Fibroblast of lung (primary cell): ENCODE results near the gene MMP15. TPM values are rescaled to one million over a fixed set of nuclear protein-coding genes. Genes with fewer than 3 reads are reported as not detected.
A peak's percentile ranks its signal among the peaks of the same experiment; 100 is the strongest.
"Not testable (repeated sequence)": the region's sequence is repeated elsewhere in the genome, so short reads cannot be mapped to it uniquely, and the experiment has no call there.

Source experiments
- DNase-seq, 2 donors: peaks; one replicate each; pipeline versions ENCODE4 v3.0.0 to v3.0.0-alpha.2; 2010; ENCODE audit warnings: low read depth in 2 of 2
- H2AFZ ChIP-seq: 2 replicates; pipeline ENCODE4 v1.5.1; 2012; ENCODE audit warnings: low read length, control low read depth, inconsistent platforms
- H3K27ac ChIP-seq: 2 replicates; pipeline ENCODE4 v1.5.1; 2011; ENCODE audit warnings: low read length, control low read depth; ENCODE audit not compliant: insufficient read depth
- H3K27me3 ChIP-seq: 2 replicates; pipeline ENCODE4 v1.5.1; 2011; ENCODE audit warnings: mild to moderate bottlenecking, low read length; ENCODE audit not compliant: control insufficient read depth, insufficient read depth
- H3K36me3 ChIP-seq: 2 replicates; pipeline ENCODE4 v1.5.1; 2011; ENCODE audit warnings: low read length; ENCODE audit not compliant: control insufficient read depth, insufficient read depth
- H3K4me1 ChIP-seq: 2 replicates; pipeline ENCODE4 v1.5.1; 2011; ENCODE audit warnings: low read length; ENCODE audit not compliant: control insufficient read depth, insufficient read depth; ENCODE audit errors: extremely low read depth
- H3K4me2 ChIP-seq: 2 replicates; pipeline ENCODE4 v1.5.1; 2011; ENCODE audit warnings: low read length, control low read depth; ENCODE audit not compliant: insufficient read depth; ENCODE audit errors: extremely low read depth
- H3K4me3 ChIP-seq, 4 experiments: fragments of 200-600 bp in 1 of 4; sonication (generic) in 1 of 4; replicated peaks in 1 of 4; 2 replicates each; pipeline ENCODE4 v1.5.1; 2011 to 2016; ENCODE audit warnings: low read length in 4 of 4, low read depth in 3 of 4, mild to moderate bottlenecking in 3 of 4, control low read depth in 2 of 4, inconsistent platforms in 1 of 4, mixed read lengths in 1 of 4; ENCODE audit not compliant: insufficient read depth in 1 of 4; ENCODE audit errors: control extremely low read depth in 1 of 4
- H3K79me2 ChIP-seq: 2 replicates; pipeline ENCODE4 v1.5.1; 2012; ENCODE audit warnings: mild to moderate bottlenecking, low read length, inconsistent platforms; ENCODE audit not compliant: control insufficient read depth, insufficient read depth
- H3K9ac ChIP-seq: 2 replicates; pipeline ENCODE4 v1.5.1; 2011; ENCODE audit warnings: mild to moderate bottlenecking, low read length, control low read depth; ENCODE audit not compliant: insufficient read depth
- H3K9me3 ChIP-seq: 2 replicates; pipeline ENCODE4 v1.5.1; 2012; ENCODE audit warnings: low read depth, low read length; ENCODE audit not compliant: control insufficient read depth, insufficient read depth
- H4K20me1 ChIP-seq: 2 replicates; pipeline ENCODE4 v1.5.1; 2011; ENCODE audit warnings: low read length; ENCODE audit not compliant: control insufficient read depth, insufficient read depth; ENCODE audit errors: extremely low read depth
- CTCF ChIP-seq, 2 donors: IDR thresholded peaks in 1 of 2; conservative IDR thresholded peaks in 1 of 2; 1 replicate in 1 of 2; 2 replicates in 1 of 2; pipeline ENCODE4 v1.5.1; 2011 to 2012; ENCODE audit warnings: low read length in 2 of 2, control low read depth in 1 of 2, inconsistent platforms in 1 of 2, low read depth in 1 of 2, mild to moderate bottlenecking in 1 of 2
- EZH2 ChIP-seq: IDR thresholded peaks from 2 replicates; pipeline ENCODE4 v1.5.1; 2012; ENCODE audit warnings: low read length, control low read depth, mild to moderate bottlenecking; ENCODE audit errors: missing control alignments
- polyA plus RNA-seq, 2 donors: library from polyadenylated mRNA; depleted of rRNA in 1 of 2; stranded (reverse) in 1 of 2; unstranded in 1 of 2; fragments of >200 nt; gene quantifications; 2 replicates each; pipeline ENCODE4 v1.2.1, GENCODE V29; 2011 to 2012; ENCODE audit warnings: missing spikeins in 1 of 2
- total RNA-seq: library from RNA; depleted of rRNA; stranded (reverse); fragments of >200 nt; gene quantifications from 2 replicates; pipeline ENCODE4 v1.2.1, GENCODE V29; 2014

MMP15 gene
- total and polyA plus RNA-seq, 2 donors (not counting 1 experiment from before 2014, with no cell fraction given): 0.74 to 6.4 TPM

- H3K4me2 ChIP-seq: peak overlapping the region; percentile 66
- H3K27ac ChIP-seq: no peak overlapping the region
- H3K9ac ChIP-seq: peak overlapping the region; percentile 68
- no peak for TF ChIP-seq EZH2
- TF ChIP-seq CTCF (conservative IDR thresholded peaks at IDR 0.05 in 1 of 2, IDR thresholded peaks at IDR 0.05 in 1 of 2; ENCODE audit: low read depth in 1 of 2, low read length in 2 of 2): no peak
- H3K4me1 ChIP-seq: peaks cover 2% of the 10 kb centered on the region
- peaks cover 3% of the 10 kb centered on the region for H3K79me2 ChIP-seq
- H3K4me3 ChIP-seq: peak overlapping the region; percentile 71 to 87 (median 84)
- no peaks in the 10 kb centered on the region for H4K20me1 ChIP-seq
- H3K36me3 ChIP-seq: peaks cover 8% of the 10 kb centered on the region
- no peak overlapping the region for H2AFZ ChIP-seq
- no peaks in the 10 kb centered on the region for H3K27me3 ChIP-seq
- H3K9me3 ChIP-seq: no peaks in the 10 kb centered on the region
- no peak for DNase-seq
Measured at GRCh38 chr16:58001781-58002415, 23.7 kb upstream of the MMP15 start.

- Histone ChIP-seq H3K79me2 (peaks cover 3% of the 10 kb centered on the region), H3K4me2 (no peak overlapping the region), H3K36me3 (peaks cover 3% of the 10 kb centered on the region)
Measured at GRCh38 chr16:58002416-58002800, 23.1 kb upstream of the MMP15 start.

GRCh38 chr16:58002936-58003335 lies 22.6 kb upstream of the MMP15 start:
- Histone ChIP-seq H4K20me1 (no peaks in the 10 kb centered on the region), H2AFZ (no peak overlapping the region), H3K27me3 (no peaks in the 10 kb centered on the region), H3K4me1 (peaks cover 2% of the 10 kb centered on the region), H3K27ac (no peak overlapping the region), H3K79me2 (peaks cover 3% of the 10 kb centered on the region), H3K36me3 (no peaks in the 10 kb centered on the region), H3K9me3 (no peaks in the 10 kb centered on the region), H3K9ac (no peak overlapping the region), H3K4me3 (no peak overlapping the region), H3K4me2 (no peak overlapping the region)
- TF ChIP-seq EZH2 (no peak), CTCF (conservative IDR thresholded peaks at IDR 0.05 in 1 of 2, IDR thresholded peaks at IDR 0.05 in 1 of 2; ENCODE audit: low read depth in 1 of 2, low read length in 2 of 2) (no peak)
- no peak for DNase-seq

More at GRCh38 chr16:58002416-58002800, 23.1 kb upstream of the MMP15 start:
- Histone ChIP-seq H3K27ac (no peak overlapping the region), H2AFZ (no peak overlapping the region), H3K27me3 (no peaks in the 10 kb centered on the region), H3K4me3 (no peak overlapping the region), H3K9me3 (no peaks in the 10 kb centered on the region), H3K4me1 (peaks cover 2% of the 10 kb centered on the region), H3K9ac (no peak overlapping the region), H4K20me1 (no peaks in the 10 kb centered on the region)
- TF ChIP-seq EZH2: no peak
- TF ChIP-seq CTCF (conservative IDR thresholded peaks at IDR 0.05 in 1 of 2, IDR thresholded peaks at IDR 0.05 in 1 of 2; ENCODE audit: low read depth in 1 of 2, low read length in 2 of 2): no peak
- no peak for DNase-seq

GRCh38 chr16:58004736-58005135 lies 20.8 kb upstream of the MMP15 start:
- not testable (repeated sequence) for H3K4me2 ChIP-seq

More at GRCh38 chr16:58004736-58005135, 20.8 kb upstream of the MMP15 start:
- not testable (repeated sequence) for H3K9ac ChIP-seq, H3K27me3 ChIP-seq, H2AFZ ChIP-seq, H3K79me2 ChIP-seq, H3K36me3 ChIP-seq, H3K4me1 ChIP-seq, H3K27ac ChIP-seq, H4K20me1 ChIP-seq, H3K9me3 ChIP-seq, H3K4me3 ChIP-seq
- peak in 1 of 2 donors; percentile 38 for DNase-seq
